Psoas muscle (tissue), 8 donors: ENCODE measurements around the gene TCF7L2. TPM values are rescaled to one million over a fixed set of nuclear protein-coding genes. Genes with fewer than 3 reads are reported as not detected.

Experiments
- ATAC-seq, 4 donors: fragments of 200-7000 bp; cut with Tn5 transposase; one replicate each; pipeline ENCODE4 v1.9.1; 2020; ENCODE audit warnings: moderate library complexity in 3 of 4, mild to moderate bottlenecking in 2 of 4
- DNase-seq, 2 donors: peaks; one replicate each; pipeline ENCODE4 v3.0.0-alpha.2; 2020
- H3K27ac ChIP-seq: fragments of 200-600 bp; one replicate; pipeline ENCODE4 v1.8.0; 2022
- H3K27me3 ChIP-seq, 3 donors: fragments of 200-600 bp in 1 of 3; one replicate each; pipeline versions ENCODE4 v1.6.1 to v1.8.0; 2013 to 2022; ENCODE audit warnings: low read length in 2 of 3, mild to moderate bottlenecking in 2 of 3, moderate library complexity in 1 of 3; ENCODE audit not compliant: insufficient read depth in 3 of 3
- H3K36me3 ChIP-seq, 2 donors: fragments of 200-600 bp in 1 of 2; one replicate each; pipeline versions ENCODE4 v1.6.1 to v1.8.0; 2013 to 2022; ENCODE audit warnings: low read depth in 1 of 2, mild to moderate bottlenecking in 1 of 2, moderate library complexity in 1 of 2; ENCODE audit not compliant: insufficient read depth in 1 of 2
- H3K4me1 ChIP-seq: fragments of 200-600 bp; one replicate; pipeline ENCODE4 v1.8.0; 2022
- H3K4me3 ChIP-seq: fragments of 200-600 bp; one replicate; pipeline ENCODE4 v1.8.0; 2022; ENCODE audit warnings: mild to moderate bottlenecking
- H3K9me3 ChIP-seq: fragments of 200-600 bp; one replicate; pipeline ENCODE4 v1.8.0; 2022
- CTCF ChIP-seq: fragments of 200-600 bp; IDR thresholded peaks from one replicate; pipeline ENCODE4 v1.8.0; 2022; ENCODE audit warnings: antibody characterized with exemption
- WGBS, 3 donors: extraction: QIAGEN DNeasy Blood & Tissue Kit; methylation state at CpG; one replicate each; pipeline versions ENCODE4 v1.1.6 to v1.1.7; 2013; 5-methylcytosine and 5-hydroxymethylcytosine counted together
- intact Hi-C, 2 donors: fragments of 100-400 bp; cut with DNase I; formaldehyde crosslinking; loops; one replicate each; pipeline versions ENCODE4 v1.11.0 to v1.14.2; 2022
- polyA plus RNA-seq, 3 donors: library from polyadenylated mRNA; stranded (reverse); fragments of 200-250 nt; gene quantifications; one replicate each; pipeline ENCODE4 v1.2.3, GENCODE V29; 2013
- total RNA-seq, 4 donors: library from RNA; stranded (reverse); fragmentation: NEBNext Ultra II Directional in 2 of 4; extraction: Animal tissue kit (Norgen Biotek cat#: 25700) in 2 of 4; gene quantifications; one replicate each; pipeline versions ENCODE4 v1.2.1 to v1.2.4, GENCODE V29; 2021 to 2023
- donor health status: healthy with polysubstance abuse.
- donor health status: DM: no; HTN: no; CAD: no; lungs with moderate emphysema.
- donor health status: Bipolar disorder and iron deficiency.
- donor health status: healthy.
- donor health status: DM: yes; HTN: yes; CAD: no.
- donor health status: DM: no; HTN: no; CAD: no.
- donor health status: DM: no; HTN: no; CAD: no.
- donor health status: DM: yes; HTN: yes; CAD: no.

TCF7L2 gene
- total and polyA plus RNA-seq, 7 donors = 1.8 to 8.5 (median 4.3) TPM

DNA sequence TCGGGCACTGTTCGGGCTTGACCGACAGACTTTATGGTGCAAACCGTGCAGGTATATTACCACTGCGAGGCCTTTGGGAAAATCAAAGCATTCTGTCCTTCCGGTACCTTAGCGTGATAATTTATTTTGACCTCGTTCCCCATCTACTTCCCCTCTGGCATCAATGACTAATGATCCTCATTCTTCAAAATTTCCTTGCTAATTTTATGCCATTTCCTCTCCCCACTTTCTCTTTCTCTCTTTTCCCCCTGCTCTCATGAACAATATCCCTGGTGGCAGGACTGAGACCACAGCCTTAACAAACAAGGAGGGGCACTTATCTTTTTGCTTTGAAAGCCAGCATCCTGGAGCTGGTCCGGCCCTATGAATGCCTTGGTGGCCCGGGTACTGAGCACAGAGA lies 210.6 kb downstream of the TCF7L2 start:
- no peak for TF ChIP-seq CTCF
- no peaks in the 10 kb centered on the region for H3K4me1 ChIP-seq
- no peak overlapping the region for H3K27ac ChIP-seq
- intact Hi-C loops = no loop called here
- peaks cover 0 to 56% of the 10 kb centered on the region in 2 donors for H3K36me3 ChIP-seq
- DNase-seq (no peak), ATAC-seq (no peak)
- WGBS, 3 donors = 87 to 94% (median 91%) methylated on average over 10 of the region's 10 CpGs
- H3K4me3 ChIP-seq = no peak overlapping the region
- H3K27me3 ChIP-seq = no peaks in the 10 kb centered on the region
- H3K9me3 ChIP-seq = no peaks in the 10 kb centered on the region

GRCh38 chr10:113161066-113161465 lies 211.0 kb downstream of the TCF7L2 start:
- intact Hi-C loops = no loop called here
- H3K4me1 ChIP-seq = no peaks in the 10 kb centered on the region
- H3K4me3 ChIP-seq = no peak overlapping the region
- no peak for ATAC-seq
- H3K9me3 ChIP-seq = no peaks in the 10 kb centered on the region
- peaks cover 0 to 53% of the 10 kb centered on the region in 2 donors for H3K36me3 ChIP-seq
- no peak overlapping the region for H3K27ac ChIP-seq
- no peak for TF ChIP-seq CTCF
- no peak for DNase-seq
- WGBS, 3 donors = 86 to 90% (median 88%) methylated on average over 6 of the region's 6 CpGs
- H3K27me3 ChIP-seq = no peaks in the 10 kb centered on the region

- DNase-seq = no peak
Measured at GRCh38 chr10:113162960-113163359, 212.9 kb downstream of the TCF7L2 start.

DNA sequence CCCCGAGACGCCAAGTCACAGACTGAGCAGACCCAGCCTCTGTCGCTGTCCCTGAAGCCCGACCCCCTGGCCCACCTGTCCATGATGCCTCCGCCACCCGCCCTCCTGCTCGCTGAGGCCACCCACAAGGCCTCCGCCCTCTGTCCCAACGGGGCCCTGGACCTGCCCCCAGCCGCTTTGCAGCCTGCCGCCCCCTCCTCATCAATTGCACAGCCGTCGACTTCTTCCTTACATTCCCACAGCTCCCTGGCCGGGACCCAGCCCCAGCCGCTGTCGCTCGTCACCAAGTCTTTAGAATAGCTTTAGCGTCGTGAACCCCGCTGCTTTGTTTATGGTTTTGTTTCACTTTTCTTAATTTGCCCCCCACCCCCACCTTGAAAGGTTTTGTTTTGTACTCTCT lies 215.6 kb downstream of the TCF7L2 start:
- H3K27me3 ChIP-seq = no peaks in the 10 kb centered on the region
- intact Hi-C loops = no loop called here
- no peak overlapping the region for H3K4me3 ChIP-seq
- H3K4me1 ChIP-seq = no peaks in the 10 kb centered on the region
- peaks cover 0 to 14% of the 10 kb centered on the region in 2 donors for H3K36me3 ChIP-seq
- WGBS, 3 donors = 83 to 87% (median 86%) methylated on average over 20 of the region's 20 CpGs
- no peak overlapping the region for H3K27ac ChIP-seq
- H3K9me3 ChIP-seq = no peaks in the 10 kb centered on the region
- ATAC-seq = no peak
- no peak for TF ChIP-seq CTCF
- DNase-seq = no peak

More at GRCh38 chr10:113162960-113163359, 212.9 kb downstream of the TCF7L2 start:
- H3K27ac ChIP-seq = no peak overlapping the region
- intact Hi-C loops = no loop called here
- ATAC-seq = no peak
- WGBS, 3 donors = 74 to 82% (median 77%) methylated on average over 6 of the region's 6 CpGs
- TF ChIP-seq CTCF = no peak
- H3K9me3 ChIP-seq = no peaks in the 10 kb centered on the region
- H3K27me3 ChIP-seq = no peaks in the 10 kb centered on the region
- H3K4me1 ChIP-seq = no peaks in the 10 kb centered on the region
- no peak overlapping the region for H3K4me3 ChIP-seq
- H3K36me3 ChIP-seq = peaks cover 0 to 35% of the 10 kb centered on the region in 2 donors

GRCh38 chr10:113167702-113168101 lies 217.7 kb downstream of the TCF7L2 start:
- Histone ChIP-seq H3K27ac (no peak overlapping the region), H3K4me3 (no peak overlapping the region), H3K4me1 (no peaks in the 10 kb centered on the region), H3K27me3 (no peaks in the 10 kb centered on the region), H3K36me3 (peaks cover 0 to 4% of the 10 kb centered on the region in 2 donors), H3K9me3 (no peaks in the 10 kb centered on the region)
- intact Hi-C loops = no loop called here
- TF ChIP-seq CTCF = no peak
- 78 to 88% (median 80%) methylated on average over 5 of the region's 5 CpGs for whole genome bisulfite sequencing, 3 donors
- ATAC-seq (no peak), DNase-seq (no peak)
